GM19467 (cell line): ENCODE data around the gene PAXIP1.
"Not testable (repeated sequence)": the region's sequence is repeated elsewhere in the genome, so short reads cannot be mapped to it uniquely, and the experiment has no call there.

Source experiments
- ATAC-seq: cut with Tn5 transposase; IDR thresholded peaks from one replicate; pipeline ENCODE4 v1.9.1; 2021; ENCODE audit warnings: mild to moderate bottlenecking, moderate library complexity; ENCODE audit not compliant: unreplicated experiment

The PAXIP1 gene

GRCh38 chr7:155003092-155003375 lies at the start of gene PAXIP1:
Gene PAXIP1, minus strand, starts transcription at chr7:155003124. Its CDS starts 195 bp downstream, at chr7:155002929.
- peak; percentile 52 for ATAC-seq

- ATAC-seq: no peak
These were observed 48.4 kb upstream of the PAXIP1 start for GRCh38 chr7:155051355-155051754.

DNA sequence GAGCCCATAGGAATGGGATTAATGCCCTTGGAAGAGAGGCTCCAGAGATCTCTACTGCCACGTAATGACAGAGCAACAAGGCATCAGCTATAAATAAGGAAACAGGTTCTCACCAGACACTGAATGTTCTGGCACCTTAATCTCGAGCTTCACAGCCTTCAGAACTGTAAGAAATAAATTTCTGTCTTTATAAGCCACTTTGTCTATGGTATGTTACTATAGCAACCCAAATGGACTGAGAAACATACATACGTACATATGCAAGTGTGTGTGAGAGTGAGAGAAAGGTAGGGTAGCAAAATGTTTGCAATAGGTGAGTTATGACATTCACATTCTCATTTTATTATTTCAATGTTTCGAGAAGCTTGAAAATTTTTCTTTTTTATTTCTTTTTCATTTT lies 45.1 kb upstream of the PAXIP1 start:
- ATAC-seq: no peak

DNA sequence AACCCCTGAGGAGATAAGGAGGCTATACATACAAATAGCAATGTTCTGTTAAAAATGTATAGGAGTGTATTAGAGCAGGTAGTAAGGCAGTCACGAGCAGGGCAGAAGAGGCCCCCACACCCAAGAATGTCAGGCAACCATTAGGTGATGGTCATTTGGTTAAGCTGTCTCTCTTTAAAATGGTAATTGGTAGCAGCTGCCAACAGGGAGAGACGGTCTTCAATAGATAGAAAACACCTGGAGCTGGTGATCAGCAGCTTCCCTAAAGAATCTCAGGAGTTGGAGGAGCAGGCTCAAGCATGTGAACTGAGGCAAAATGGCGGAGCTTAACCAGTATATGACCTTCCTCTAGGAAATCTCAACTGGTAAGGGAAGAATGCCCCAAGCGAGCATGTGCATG lies 40.8 kb upstream of the PAXIP1 start:
- no peak for ATAC-seq

- ATAC-seq: no peak
These were observed 35.4 kb upstream of the PAXIP1 start for GRCh38 chr7:155038335-155038734.

- ATAC-seq: not testable (repeated sequence)
These were observed 31.6 kb upstream of the PAXIP1 start for GRCh38 chr7:155034495-155034894.

- no peak for ATAC-seq
These were observed 30.1 kb upstream of the PAXIP1 start for GRCh38 chr7:155032978-155033377.

DNA sequence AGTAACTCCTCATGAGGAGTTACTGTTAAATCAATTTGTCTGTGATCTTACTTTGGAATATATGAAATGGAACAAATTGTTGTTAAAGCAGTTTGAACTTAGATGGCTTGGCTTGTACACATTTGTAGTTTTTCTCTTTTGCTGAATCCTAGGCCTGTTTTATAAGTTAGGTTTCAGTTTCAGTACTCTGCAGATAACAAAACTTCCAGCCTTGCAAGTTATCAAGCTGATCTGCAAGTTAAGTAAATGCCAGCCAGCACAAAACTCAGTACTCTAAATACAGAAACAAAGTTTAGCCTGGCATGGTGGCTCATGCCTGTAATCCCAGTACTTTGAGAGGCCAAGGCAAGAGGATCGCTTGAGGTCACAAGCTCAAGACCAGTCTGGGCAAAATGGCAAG lies 25.0 kb upstream of the PAXIP1 start:
- no peak for ATAC-seq

DNA sequence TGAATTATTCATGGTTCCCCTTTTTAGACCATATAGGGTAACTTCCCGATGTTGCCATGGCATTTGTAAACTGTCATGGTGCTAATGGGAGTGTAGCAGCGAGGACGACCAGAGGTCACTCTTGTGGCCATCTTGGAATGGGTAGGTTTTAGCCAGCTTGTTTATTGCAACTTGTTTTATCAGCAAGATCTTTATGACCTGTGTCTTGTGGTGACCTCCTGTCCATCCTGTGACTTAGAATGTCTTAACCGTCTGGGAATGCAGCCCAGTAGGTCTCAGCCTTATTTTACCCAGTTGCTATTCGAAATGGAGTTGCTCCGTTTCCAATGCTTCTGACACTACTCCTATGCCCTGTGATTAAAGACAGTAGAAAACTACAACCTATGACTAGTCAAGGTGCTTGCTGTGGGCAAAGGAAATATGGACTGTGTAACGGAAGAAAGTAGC lies 18.8 kb upstream of the PAXIP1 start:
- ATAC-seq: no peak

- ATAC-seq: no peak
These were observed 18.1 kb upstream of the PAXIP1 start for GRCh38 chr7:155020996-155021395.

DNA sequence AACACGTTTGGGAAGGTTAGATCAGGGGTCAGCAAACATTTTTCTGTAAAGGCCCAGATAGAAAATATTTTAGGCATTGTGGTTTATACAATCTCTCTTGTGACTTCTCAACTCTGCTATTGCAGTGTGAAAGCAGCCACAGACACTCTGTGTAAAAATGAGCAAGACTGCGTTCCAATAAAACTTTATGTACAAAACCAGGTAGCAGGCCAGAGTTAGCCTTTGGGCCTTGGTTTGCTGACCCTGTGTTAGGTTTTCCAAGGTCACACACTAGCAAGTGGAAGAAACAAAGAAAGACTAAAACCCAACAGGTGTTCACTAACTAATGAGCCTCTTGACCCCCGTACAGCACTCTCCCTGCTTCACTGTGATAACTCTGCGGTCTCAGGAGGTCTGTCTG lies 14.9 kb upstream of the PAXIP1 start:
- ATAC-seq: no peak

GRCh38 chr7:155011086-155011485 lies 8.2 kb upstream of the PAXIP1 start:
- ATAC-seq: no peak

DNA sequence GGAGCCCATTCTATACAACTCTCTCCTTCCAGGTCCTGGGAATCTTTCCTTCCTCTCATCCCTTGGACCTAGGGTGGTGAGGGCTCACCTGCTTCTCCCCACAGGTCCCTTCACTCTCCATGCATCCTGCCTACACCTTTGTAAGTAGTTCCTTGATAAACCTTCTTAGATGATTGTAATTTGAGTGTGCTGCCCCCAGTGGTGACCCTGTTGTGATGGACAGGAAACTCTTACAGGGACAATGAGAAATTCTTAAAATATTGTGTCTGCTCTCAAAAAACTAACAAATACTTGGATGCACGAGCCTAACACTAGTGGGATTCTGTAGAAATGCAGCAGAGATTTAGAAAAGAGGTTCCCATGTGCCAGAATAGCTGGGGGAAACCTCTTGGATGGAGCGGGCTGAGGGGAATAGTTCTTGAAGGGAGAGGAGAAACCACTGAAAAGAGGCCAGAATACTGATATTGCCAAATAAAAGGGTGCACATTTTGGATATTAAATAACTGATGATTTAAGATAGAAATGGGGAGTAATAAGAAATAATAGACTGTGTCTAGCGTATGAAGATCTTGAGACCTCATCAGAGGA lies 6.7 kb upstream of the PAXIP1 start:
- no peak for ATAC-seq

GRCh38 chr7:155007947-155008346 lies 5.0 kb upstream of the PAXIP1 start:
- no peak for ATAC-seq

DNA sequence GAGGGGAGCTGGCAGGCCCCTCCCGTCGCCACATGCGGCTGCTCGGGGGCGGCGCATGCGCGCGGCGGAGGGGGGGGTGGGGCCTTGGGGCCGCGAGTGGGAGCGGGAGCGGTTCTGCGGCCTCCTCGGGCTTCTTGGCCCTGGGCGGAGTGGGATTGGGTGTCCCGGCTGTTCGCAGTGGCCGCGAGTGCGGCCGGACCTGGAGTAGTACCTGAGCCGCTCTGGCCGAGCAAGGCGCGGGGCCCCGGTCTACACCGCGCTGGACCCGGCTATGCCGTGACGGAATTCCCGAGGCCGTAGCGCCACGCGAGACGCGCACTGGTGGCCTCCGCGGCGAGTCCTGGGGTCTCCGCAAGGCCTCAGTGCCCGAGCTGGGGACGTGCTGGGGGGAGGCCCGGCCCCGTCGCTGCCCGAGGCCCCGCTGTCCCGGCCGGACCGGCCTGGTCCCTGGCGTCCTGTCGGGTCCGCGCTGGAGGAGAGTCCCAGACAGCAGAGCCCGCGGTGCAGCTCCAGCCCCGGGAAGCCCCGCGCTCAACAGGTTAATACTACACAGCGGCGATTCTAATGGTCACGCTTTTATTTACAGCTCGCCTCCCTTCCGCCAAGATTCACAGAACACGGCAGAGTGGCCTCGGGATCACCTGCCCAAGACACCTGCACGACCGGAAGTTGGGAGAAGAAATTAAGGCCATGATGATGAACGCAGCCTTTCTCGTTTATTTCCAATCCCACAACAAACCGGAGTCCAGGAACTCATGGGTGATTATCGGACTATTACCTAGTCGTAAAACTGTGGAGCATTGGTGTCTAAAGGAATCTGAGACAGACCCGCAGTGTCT lies 671 bp upstream of the PAXIP1 start:
- peak; percentile 63 for ATAC-seq

GRCh38 chr7:155002411-155003091 lies 373 bp downstream of the PAXIP1 start:
- peak; percentile 28 for ATAC-seq

GRCh38 chr7:155001756-155002410 lies 1.0 kb downstream of the PAXIP1 start:
- ATAC-seq: peak; percentile 7

DNA sequence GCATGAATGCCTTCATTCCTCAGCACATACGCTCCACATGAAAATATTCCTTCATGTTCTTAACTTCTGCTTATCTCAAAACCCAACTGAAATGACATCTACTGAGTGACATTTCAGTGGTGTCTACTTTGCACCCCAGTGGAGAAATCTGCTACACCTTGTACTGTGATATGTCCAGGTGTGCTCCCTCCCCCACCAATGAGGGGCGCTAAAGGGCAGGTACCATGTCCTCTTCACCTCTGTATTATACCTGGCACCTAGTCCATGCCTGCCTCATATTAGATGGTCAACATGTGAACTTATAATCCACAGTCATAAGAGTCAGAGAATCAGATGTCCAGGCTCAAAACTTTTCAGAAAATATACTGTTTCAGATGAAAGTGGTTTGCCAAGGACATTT lies 2.1 kb downstream of the PAXIP1 start:
- no peak for ATAC-seq

DNA sequence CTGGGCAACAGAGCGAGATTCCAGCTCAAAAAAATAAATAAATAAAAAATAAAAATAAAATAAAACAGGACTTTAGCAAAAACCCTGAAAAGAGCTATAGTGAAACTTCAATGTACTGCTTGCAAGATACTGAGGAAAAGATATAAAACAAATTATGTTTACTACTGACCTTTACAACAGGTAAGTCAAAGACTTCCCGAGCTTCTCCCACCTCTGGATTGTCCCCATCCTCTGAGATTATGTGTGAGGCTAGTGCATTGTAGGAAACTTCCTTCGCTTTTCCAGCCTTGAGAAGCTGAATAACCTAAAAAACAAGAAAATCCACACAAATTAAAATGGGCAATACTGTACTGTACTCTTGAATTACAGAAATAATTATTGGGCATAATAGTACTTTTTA lies 4.4 kb downstream of the PAXIP1 start:
- no peak for ATAC-seq

GRCh38 chr7:154997840-154998370 lies 5.0 kb downstream of the PAXIP1 start:
- ATAC-seq: no peak

- ATAC-seq: no peak
These were observed 6.2 kb downstream of the PAXIP1 start for GRCh38 chr7:154996756-154997155.
